Stimulated activated CD4-positive, alpha-beta T cell treated with anti-CD3 and anti-CD28 coated beads, Interleukin-15, amount 100 ng/mL, for 48 hours (primary cell): ENCODE measurements around the gene DOK6.

Source experiments
- DNase-seq, 2 donors: peaks; one replicate each; pipeline ENCODE4 v3.0.0-alpha.2; 2020; ENCODE audit warnings: low read depth in 2 of 2

The DOK6 gene

DNA sequence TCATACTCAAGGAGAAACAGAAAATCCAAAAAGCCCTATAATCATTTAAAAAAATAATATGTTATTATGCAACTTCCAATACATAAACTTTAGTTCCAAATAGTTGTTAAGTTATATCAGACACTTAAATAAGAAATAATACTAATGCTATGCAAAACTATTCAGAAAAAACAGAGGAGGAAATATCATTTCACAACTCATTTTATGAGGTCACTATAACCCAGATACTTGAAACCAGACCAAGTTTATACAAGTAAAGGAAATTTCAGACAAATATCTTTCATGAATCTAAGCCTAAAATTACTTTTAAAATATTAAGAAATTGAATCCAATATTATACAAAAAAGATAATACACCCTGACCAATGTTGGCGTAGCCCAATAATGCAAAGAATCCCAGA, 286.2 kb downstream of the DOK6 start:
- no peak for DNase-seq

- no peak for DNase-seq
These were observed 288.6 kb downstream of the DOK6 start for GRCh38 chr18:69689121-69689759.

GRCh38 chr18:69691008-69691760, 290.5 kb downstream of the DOK6 start:
- no peak for DNase-seq

DNA sequence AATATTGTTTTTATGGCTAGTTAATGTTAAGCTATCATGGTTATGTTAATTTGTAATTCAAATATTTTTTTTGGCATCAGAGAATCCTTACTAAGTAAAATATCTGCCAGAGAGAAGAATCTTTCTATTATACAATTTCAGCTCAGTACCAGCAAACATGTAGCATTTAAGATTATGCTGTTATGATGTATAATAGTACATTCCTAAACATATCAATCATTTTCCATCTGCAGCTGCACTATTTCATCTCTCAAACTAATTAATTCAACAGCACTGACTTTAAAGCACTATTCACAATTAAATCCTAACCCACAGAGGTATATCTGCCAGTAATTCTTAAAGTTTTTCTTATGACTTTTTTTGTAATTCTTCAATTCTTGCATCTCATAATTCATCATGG, 296.4 kb downstream of the DOK6 start:
- no peak for DNase-seq

- no peak for DNase-seq
These were observed 297.0 kb downstream of the DOK6 start for GRCh38 chr18:69697689-69698088.

GRCh38 chr18:69701305-69701704, 300.6 kb downstream of the DOK6 start:
- DNase-seq: no peak

- DNase-seq: no peak
These were observed 302.8 kb downstream of the DOK6 start for GRCh38 chr18:69703461-69703860.

GRCh38 chr18:69705987-69706386, 305.3 kb downstream of the DOK6 start:
- DNase-seq: no peak

DNA sequence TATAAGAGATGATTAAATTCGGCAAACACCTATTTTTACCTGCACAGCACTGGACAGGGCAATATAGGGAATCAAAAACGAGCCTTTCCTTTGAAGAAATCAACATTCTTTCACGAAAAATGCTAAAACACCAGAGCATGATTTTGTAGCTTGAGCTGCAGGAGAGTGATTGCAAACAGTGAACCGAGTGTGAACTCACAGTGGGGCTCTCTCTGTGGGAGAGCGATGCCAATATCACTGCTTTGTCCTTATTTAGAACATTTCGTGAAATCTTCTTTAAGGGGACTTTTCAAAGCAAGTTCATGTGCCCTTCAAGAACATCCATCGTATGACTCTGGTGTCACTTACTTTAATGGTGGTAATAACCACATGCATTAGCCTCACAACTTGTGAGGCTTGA, 308.2 kb downstream of the DOK6 start:
- DNase-seq: no peak

- no peak for DNase-seq
These were observed 314.6 kb downstream of the DOK6 start for GRCh38 chr18:69715191-69715795.

DNA sequence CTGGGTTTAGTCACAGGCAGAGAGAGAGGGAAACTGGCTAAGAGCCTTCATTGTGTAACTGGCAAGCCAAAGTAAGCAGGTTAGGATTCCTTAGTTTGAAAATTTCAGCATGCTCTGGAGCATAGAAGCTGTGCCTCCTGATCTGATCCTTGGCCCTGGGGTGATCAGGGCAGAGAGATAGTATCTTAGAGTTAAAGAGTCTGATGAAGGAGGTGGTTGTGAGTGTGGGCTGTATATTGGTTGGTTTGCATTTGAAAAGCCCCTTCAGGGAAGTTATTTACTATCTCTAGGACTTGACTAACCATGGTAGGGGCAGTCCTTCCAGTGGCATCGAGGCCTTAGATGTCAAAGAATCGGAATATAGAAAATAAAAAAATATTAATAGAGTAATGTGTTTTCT, 316.9 kb downstream of the DOK6 start:
- no peak for DNase-seq

GRCh38 chr18:69718912-69719547, 318.3 kb downstream of the DOK6 start:
- no peak for DNase-seq

- DNase-seq: no peak
These were observed 319.7 kb downstream of the DOK6 start for GRCh38 chr18:69720422-69720821.

DNA sequence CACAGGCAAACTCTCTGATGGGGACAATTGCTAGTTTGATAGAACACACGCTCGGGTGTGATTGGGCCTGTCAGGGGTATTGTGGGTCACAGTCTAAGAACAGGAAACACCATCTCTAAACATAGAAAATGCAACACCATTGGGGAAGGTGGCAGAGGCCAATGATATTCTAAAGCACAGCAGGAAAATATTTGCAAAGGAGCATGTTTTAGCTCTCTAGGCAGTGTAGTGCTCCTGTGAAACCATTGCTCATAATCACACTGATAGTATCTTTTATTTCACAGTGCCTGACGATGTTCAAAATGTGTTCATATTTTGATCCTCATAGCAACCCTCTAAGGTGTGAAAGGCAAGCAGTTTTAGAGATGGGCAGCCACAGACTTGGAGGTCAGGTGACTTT, 322.7 kb downstream of the DOK6 start:
- DNase-seq: no peak

GRCh38 chr18:69725009-69725408, 324.3 kb downstream of the DOK6 start:
- DNase-seq: no peak

- no peak for DNase-seq
These were observed 325.3 kb downstream of the DOK6 start for GRCh38 chr18:69725855-69726508.

DNA sequence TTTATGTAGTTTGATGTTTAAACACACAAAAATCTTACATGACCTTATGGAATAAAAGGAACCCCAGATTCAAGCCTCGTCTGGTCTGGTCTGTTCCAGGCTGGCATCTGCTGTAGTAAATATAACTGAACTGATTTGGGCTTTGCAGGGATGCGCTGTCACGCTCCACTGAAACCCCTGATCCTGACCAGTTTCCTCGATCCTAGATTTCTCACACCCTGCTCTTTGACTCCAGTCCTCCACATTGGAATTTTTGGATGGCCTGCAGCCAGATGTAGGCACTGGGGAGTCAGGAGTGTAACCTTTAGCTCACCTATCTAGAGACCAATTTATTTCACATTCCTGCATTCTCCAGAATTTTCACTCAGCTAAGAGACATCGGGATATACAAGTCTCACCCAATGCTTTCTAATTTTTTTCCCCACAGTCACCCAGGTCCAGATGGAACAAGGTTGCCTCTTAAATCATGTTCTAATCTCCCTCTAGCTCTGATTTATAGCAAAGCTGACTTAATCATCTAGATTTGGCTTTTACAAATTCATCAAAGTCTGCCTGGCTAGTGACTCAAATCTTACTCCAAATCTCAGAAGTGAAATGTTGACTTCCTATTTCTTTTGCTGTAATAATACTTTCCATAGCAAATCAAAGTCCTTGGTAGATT, 327.4 kb downstream of the DOK6 start:
- no peak for DNase-seq

DNA sequence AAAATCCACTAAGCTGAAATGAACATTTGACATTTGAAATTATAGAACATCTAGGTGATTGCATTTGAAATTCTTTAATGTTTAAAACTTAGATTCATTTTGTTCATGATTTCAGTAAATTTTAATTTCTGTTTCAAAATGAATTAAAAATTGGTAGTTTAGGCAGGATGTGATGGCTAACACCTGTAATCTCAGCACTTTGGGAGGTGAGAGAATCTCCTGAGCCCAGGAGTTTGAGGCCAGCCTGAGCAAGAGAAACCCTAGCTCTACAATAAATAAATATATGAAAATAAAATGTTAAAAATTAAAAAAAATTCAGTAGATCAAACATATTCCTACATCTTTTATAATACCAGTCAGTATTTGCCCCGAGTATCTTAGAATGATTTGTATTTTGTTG, 330.0 kb downstream of the DOK6 start:
- no peak for DNase-seq

GRCh38 chr18:69734536-69734935, 333.8 kb downstream of the DOK6 start:
- no peak for DNase-seq

DNA sequence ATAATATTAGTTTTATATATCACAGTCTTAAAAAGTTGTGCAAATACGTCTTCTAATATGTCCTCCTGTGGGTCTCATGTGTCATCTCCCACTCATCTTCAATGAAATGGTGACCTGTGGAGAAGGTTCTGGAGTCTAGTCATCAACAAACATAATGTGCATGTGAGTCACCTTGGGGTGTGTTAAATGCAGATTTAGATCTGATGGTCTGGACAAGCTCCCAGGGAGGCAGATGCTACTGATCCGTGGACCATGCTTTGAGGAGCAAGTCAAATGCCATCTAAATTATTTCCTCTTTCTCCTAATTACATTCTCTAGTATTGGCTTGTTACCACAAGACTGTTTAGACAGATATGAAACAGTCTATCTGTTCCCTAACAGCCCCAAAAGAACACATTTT, 336.0 kb downstream of the DOK6 start:
- DNase-seq: no peak

DNA sequence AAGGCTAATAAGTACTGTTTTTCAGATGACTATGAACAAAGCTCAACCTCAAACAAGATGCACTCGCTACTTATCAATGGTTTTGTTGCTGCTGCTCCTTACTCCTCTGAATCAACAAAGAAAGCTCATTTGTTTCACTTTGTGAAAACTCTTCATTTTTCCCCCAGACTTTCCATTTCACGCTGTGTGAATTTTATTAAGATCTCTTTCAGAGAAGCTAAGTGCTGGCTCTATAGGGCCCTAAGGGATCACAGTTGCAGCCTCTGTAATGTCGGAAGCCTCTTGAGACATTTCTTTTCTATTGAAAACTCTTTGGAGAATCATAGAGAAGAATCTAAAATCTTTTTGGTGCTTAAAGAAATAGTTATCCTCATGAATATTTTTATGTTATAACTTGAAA, 337.2 kb downstream of the DOK6 start:
- DNase-seq: no peak

DNA sequence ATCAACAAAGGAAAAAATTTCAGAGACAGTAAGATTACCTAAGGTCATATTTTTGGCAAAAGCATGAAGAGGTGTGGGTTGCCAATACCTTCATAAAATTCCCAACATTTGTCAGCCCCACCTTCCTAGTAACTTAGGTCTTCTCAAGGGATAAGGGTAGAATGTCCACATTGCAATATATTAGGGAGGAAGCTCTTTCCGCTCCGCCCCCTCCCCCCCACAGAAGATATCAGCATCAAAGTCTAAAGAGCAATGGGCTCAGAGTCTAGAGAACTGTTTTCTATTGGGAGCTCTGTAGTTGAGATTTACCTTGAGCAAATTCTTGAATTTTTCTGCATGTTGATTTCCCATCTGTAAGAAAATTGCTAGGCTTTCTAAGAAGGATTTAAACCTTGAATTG, 346.7 kb downstream of the DOK6 start:
- no peak for DNase-seq
